Activated naive CD4-positive, alpha-beta T cell treated with Interleukin-2 at 50 U/mL for 16 hours (primary cell): ENCODE data around the gene ID1.
"Not testable (repeated sequence)": the region's sequence is repeated elsewhere in the genome, so short reads cannot be mapped to it uniquely, and the experiment has no call there.

Source experiments
- DNase-seq: peaks from one replicate; pipeline ENCODE4 v3.0.0-alpha.2; 2020

ID1 gene

DNA sequence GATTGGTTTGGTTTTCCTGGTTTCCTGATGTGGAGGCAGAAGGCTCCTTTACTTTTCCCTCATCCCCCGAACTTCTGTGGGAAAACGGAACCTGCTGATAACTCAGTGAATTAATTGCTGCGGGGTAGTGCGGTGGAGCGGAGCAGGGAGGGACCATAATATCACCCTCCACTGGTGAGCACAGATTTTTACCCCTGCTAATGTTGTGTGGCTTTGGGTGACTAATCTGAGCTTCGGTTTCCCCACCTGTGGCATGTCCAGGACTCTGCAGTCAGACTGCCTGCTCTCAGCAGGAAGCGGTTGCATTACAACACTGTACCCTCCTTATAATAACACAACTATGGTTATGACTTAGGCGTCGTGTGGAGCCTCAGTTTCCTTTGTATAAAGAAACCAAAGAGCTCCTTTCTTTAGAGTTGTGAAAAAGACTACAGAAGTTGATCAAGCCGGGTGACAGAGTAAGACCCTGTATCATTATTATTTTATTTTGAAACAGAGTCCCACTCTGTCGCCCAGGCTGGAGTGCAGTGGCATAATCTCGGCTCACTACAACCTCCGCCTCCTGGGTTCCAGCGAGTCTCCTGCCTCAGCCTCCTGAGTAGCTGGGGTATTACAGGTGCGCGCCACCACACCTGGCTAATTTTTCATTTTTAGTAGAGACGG is 2.2 kb upstream of the ID1 start:
- peak; percentile 64 for DNase-seq

DNA sequence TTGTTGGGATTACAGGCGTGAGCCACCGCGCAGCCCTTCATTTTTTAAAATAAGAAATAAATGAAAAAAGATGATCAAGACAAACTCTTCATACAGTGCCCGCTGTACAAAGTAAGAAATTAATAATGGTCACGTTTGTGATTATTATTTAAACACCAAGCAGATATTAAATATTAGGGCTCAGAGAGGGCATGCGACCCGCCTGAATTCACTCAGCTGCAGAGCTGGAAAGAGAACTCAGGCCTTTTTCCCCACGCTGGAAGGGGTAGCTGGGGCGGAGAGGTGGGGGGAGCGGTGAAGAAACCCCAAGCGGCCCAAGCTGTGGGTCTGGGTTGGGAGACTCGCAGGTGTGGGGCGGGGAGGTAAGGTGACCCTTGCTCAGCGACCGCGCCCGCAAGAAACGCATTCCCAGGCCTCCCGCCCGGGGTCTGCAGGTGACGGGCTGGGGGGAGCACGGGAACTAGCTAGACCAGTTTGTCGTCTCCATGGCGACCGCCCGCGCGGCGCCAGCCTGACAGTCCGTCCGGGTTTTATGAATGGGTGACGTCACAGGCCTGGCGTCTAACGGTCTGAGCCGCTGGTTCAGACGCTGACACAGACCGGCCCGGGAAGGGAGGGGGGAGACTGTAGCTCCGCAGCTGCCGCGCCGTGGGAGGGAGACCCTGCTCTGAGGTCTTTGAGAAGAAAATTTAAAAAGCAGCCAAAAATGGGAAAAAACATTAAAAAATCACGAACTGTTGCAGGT is 1.1 kb upstream of the ID1 start:
- DNase-seq = peak; percentile 70

DNA sequence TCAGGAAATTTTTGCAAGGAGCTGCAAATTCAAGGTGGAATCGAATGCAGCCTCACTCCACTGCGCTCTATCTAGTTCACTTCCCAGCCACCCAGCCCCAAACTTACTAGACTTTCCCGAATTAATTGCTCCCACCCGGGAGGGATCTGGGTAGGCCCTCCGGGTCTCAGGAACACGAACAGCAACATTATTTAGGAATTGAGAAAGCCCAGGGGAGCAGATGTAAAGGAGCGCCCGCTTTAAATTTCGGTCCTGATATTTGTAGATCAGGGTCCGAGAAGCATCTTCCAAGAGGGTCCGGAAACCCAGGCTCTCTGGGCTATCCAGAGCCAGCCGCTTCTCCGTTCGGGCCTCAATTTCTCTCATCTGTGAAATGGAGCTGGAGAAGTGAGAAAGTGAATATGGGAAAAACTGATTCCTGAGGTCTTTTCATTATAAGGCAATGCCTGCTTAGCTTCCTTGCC is 490 bp upstream of the ID1 start:
- DNase-seq = no peak

DNA sequence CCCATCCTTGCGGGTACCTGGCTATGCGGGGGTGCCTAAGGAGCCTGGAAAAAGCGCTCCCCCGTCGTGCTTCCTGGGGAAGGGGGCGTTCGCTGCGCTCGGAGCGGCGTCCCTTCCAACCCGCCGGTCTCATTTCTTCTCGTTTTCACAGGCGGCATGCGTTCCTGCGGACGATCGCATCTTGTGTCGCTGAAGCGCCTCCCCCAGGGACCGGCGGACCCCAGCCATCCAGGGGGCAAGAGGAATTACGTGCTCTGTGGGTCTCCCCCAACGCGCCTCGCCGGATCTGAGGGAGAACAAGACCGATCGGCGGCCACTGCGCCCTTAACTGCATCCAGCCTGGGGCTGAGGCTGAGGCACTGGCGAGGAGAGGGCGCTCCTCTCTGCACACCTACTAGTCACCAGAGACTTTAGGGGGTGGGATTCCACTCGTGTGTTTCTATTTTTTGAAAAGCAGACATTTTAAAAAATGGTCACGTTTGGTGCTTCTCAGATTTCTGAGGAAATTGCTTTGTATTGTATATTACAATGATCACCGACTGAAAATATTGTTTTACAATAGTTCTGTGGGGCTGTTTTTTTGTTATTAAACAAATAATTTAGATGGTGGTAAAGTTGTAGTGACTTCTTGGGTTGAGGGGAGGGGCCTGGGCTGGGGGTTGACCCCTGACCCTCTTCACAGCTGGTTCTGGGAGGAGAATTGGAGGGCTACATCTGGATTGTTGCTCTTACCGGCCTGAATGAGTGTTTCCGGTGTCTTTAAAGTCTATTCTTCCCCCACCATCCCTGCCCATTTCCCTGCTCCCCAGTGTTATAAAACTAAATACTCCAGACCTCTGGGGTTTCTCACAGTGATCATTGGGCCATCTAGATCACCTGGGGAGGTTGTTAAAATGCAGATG is 1.1 kb downstream of the ID1 start:
- DNase-seq = peak; percentile 20

DNA sequence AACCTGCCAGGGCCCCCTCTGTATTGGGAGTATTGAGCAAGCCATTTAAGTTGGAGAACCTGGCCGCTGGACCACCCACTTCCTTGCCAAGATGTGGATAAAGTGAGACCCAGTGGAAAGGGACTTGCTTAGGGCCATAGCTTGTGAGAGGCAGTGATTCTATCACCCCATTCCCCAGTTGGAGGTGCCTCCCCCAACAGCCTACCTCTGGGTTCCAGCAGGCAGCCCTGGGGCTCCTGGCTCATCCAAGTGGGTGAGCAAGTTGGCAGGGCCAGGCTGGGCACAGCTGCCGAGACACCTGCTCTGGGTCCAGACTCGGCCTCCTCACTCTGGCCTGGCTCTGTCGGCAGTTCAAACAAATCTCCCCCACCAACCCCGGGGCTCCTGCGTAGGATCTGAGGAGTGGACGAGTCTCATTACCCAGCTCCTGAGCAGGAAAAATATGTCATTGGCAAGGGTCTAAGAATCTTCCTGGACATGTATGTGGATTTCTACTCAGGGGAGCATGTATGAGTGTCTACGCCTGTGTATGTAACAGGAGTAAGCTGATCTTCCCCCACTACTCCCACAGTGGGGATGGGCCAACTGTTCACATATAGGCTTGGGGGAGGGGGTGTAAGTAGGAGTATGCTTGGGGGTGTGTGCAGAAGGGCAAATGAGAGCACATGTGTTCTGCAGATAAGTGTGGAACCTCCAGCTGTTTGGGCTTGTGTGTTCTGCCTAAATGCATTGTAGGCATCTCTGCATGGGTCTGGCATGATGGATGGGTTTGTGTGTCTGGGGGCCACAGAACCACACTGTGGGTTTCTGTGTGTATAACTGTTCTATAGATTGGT is 1.9 kb downstream of the ID1 start:
- DNase-seq = no peak

DNA sequence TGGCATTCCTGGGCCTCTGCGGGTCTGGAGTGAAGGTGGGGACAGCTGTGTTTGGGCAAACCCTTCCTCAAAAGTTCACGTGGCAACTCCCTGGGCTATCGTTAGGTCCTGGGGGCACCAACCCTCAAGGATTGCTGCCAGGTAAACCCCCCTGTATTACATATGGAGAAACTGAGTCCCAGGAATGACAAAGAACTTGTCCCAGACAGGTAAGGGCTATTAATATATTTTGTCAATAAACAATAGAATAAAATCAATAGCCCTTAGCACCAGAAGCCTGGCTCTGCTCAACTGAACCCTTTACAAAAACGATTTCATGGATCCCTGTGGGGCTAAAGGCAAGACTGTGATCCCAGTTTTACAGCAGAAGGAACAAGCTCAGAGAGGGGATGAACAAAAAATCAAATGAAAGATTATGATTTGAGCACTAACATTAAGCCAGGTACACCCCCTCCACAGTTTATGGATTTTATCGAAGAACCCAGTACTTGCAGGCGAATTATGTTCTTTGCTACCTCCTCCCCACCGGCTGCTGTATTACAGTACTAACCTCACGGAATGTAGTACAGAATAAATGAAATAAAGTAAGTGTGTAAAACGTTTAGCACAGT is 2.7 kb downstream of the ID1 start:
- no peak for DNase-seq

DNA sequence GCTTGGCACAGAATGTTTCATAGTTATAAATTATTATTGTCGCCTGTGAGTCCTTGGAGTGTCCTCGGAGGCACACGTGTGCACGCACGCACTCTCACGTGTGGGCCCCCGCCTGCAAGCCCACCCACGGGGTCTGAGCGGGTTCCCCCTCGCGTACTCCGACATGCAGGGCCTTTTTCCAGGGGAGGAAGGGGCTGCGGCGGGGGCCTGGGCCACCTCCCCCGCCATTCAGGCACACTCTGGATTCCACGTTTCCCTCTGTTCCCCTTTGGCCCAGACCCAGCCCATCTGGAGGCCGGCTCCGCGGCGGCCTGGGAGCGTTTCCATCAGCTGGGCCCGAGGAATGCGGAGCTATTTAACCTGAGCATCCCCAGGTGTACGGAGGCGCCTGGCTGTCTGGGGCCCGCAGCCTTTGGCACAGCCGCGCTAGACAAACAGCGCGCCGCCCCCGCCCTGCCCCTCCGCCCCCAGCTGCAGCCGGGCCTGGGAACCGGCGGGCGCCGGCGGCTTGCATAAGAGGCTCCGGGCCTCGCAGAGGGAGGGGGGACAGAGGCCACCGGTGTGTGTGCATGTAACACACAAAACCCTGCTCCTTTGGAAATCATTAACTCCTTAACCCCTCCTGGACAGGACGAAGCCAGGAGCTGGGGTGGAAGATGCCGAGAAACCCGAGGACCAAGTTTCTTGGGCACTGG is 3.3 kb downstream of the ID1 start:
- no peak for DNase-seq

DNA sequence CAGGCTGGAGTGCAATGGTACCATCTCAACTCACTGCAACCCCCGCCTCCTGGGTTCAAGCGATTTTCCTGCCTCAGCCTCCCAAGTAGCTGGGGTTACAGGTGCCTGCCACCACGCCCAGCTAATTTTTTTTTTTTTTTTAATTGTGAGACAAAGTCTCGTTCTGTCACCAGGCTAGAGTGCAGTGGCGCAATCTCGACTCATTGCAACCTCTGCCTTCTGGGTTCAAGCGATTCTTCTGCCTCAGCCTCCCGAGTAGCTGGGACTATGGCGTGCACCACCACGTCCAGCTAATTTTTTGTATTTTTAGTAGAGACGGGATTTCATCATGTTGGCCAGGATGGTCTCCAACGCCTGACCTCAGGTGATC is 7.2 kb downstream of the ID1 start:
- DNase-seq = not testable (repeated sequence)

GRCh38 chr20:31615416-31615815 is 10.3 kb downstream of the ID1 start:
- DNase-seq = no peak

DNA sequence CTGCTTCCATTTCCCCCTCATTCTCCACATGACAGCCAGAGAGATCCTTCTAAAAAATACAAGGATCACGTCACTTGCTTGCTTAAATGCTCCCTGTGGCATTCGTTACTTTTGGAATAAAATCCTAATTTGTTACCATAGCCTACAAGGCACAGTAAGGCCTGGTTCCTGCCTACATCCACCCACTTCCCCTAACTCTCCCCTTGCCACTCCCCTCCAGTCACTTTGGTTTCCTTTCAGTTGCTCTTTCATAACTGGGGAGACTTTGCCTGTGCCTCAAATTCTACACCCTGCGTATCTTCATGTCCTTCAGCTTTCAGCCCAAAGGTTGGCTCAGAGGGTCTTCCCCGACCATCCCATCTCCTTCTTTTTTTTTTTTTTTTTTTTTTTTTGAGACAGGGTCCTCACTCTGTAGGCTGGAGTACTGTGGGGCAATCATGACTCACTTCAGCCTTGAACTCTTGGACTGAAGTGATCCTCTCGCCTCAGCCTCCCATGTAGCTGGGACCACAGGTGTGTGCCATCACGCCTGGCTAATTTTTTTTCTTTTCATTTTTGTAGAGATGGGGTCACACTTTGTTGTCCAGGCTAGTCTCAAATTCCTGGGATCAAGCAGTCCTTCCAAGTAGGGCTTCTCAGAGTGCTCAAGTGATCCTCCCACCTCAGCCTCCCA is 12.5 kb downstream of the ID1 start:
- DNase-seq = no peak

GRCh38 chr20:31620246-31620645 is 15.2 kb downstream of the ID1 start:
- DNase-seq = no peak

DNA sequence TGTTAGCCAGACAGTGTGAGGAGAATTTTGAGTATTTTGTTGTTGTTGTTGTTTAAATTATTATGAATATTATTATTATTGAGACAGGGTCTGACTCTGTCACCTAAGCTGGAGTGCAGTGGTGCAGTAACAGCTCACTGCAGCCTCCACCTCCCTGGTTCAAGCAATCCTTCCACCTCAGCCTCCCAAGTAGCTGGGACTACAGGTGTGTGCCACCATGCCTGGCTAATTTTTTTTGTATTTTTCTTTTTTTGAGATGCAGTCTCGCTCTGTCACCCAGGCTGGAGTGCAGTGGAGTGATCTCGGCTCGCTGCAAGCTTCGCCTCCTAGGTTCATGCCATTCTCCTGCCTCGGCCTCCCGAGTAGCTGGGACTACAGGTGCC is 18.0 kb downstream of the ID1 start:
- DNase-seq = not testable (repeated sequence)

- DNase-seq = not testable (repeated sequence)
Measured at GRCh38 chr20:31626534-31626933, 21.4 kb downstream of the ID1 start.

- not testable (repeated sequence) for DNase-seq
Measured at GRCh38 chr20:31628057-31628456, 23.0 kb downstream of the ID1 start.

DNA sequence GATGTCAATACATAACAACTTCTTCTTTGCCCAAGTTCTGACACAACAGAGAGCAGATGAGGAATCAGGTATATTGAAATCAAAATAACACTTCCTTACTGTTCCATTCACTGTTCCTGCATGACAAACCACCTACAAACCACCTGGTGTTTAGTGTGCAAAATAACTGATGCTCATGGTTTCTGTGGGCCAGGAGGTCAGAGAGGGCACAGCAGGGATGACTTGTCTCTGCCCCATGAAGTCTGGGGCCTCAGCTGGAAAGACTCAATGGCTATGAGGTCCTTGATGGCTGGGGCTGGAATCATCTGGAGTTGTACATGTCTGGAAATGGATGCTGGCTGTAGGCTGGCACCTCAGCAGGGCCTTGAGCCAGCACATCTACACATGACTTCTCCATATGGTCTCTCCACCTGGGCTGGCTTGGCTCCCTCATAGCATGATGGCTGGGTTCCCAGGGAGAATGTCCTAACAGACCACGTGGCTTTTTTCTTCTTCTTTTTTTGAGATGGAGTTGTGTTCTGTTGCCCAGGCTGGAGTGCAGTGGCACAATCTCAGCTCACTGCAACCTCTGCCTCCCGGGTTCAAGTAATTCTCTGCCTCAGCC is 25.2 kb downstream of the ID1 start:
- DNase-seq = no peak

GRCh38 chr20:31632548-31633338 is 27.7 kb downstream of the ID1 start:
- DNase-seq = no peak

- no peak for DNase-seq
Measured at GRCh38 chr20:31633339-31633914, 28.3 kb downstream of the ID1 start.

- DNase-seq = no peak
Measured at GRCh38 chr20:31637660-31638059, 32.6 kb downstream of the ID1 start, which contains the start of gene COX4I2. Gene COX4I2 (plus strand): TSS chr20:31637912. CDS start chr20:31639018, 1,106 bp downstream.

DNA sequence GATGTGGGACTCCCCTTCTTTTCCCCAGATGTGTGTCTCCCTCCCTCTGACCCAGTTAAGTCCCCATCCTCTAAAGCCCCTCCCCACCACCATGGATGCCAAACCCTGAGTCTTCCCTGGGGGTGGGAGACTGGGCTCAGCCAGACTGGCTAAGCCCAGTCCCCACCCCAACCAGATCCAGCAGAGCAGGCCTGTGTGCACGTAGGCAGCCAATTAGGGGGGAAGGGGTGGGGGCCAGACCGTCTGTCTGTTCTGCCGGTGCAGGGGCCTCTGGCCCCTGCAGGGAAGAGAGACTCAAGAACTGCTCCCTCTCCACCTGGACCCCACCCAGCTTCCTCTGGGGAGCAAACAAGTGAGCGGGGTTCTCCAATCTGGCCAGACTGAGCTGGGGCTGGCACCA is 33.2 kb downstream of the ID1 start:
- no peak for DNase-seq
